Measurements from ENCODE around the gene BCL11A. TPM values are rescaled to one million over a fixed set of nuclear protein-coding genes. Genes with fewer than 3 reads are reported as not detected.

Gene BCL11A
- total and polyA plus RNA-seq, 7 donors, result 3.6 to 39.6 (median 16.3) TPM

GRCh38 chr2:60498127-60498815 lies 55.2 kb downstream of the BCL11A start:
- intact Hi-C loops (cut with DNase I), result no loop called here
- Histone ChIP-seq H3K27me3 (no peaks in the 10 kb centered on the region), H3K4me3 (no peak overlapping the region), H3K4me1 (peaks cover 0 to 50% (median 34%) of the 10 kb centered on the region in 4 donors), H3K27ac (no peak overlapping the region), H3K9me3 (no peaks in the 10 kb centered on the region), H3K36me3 (no peaks in the 10 kb centered on the region)
- TF ChIP-seq EP300 (IDR thresholded peaks at IDR 0.05), result no peak
- TF ChIP-seq POLR2AphosphoS5 (IDR thresholded peaks at IDR 0.05), result no peak
- no peak for TF ChIP-seq CTCF (IDR thresholded peaks at IDR 0.05)
- TF ChIP-seq POLR2A (IDR thresholded peaks at IDR 0.05), result no peak
- DNase-seq, result no peak
- 94 to 95% methylated on average over 8 of the region's 8 CpGs for WGBS, 2 donors

- 82 to 90% methylated on average over 2 of the region's 2 CpGs for WGBS, 2 donors
- H3K36me3 ChIP-seq, result no peaks in the 10 kb centered on the region
- intact Hi-C loops (cut with DNase I), result no loop called here
- no peak overlapping the region for H3K27ac ChIP-seq
- no peak overlapping the region for H3K4me3 ChIP-seq
- H3K27me3 ChIP-seq, result no peaks in the 10 kb centered on the region
- DNase-seq, result no peak
- peaks cover 0 to 43% (median 27%) of the 10 kb centered on the region in 4 donors for H3K4me1 ChIP-seq
- TF ChIP-seq POLR2AphosphoS5 (IDR thresholded peaks at IDR 0.05), result no peak
- no peak for TF ChIP-seq CTCF (IDR thresholded peaks at IDR 0.05)
- TF ChIP-seq POLR2A (IDR thresholded peaks at IDR 0.05), result no peak
- TF ChIP-seq EP300 (IDR thresholded peaks at IDR 0.05), result no peak
- no peaks in the 10 kb centered on the region for H3K9me3 ChIP-seq
Measured at GRCh38 chr2:60497500-60497899, 56.0 kb downstream of the BCL11A start.

- Histone ChIP-seq H3K4me3 (no peak overlapping the region), H3K4me1 (peaks cover 0 to 37% (median 21%) of the 10 kb centered on the region in 4 donors), H3K36me3 (no peaks in the 10 kb centered on the region), H3K27ac (no peak overlapping the region), H3K27me3 (no peaks in the 10 kb centered on the region), H3K9me3 (no peaks in the 10 kb centered on the region)
- WGBS, 2 donors, result 94 to 96% methylated on average over 5 of the region's 5 CpGs
- TF ChIP-seq EP300 (IDR thresholded peaks at IDR 0.05), result no peak
- TF ChIP-seq POLR2A (IDR thresholded peaks at IDR 0.05), result no peak
- TF ChIP-seq CTCF (IDR thresholded peaks at IDR 0.05), result no peak
- TF ChIP-seq POLR2AphosphoS5 (IDR thresholded peaks at IDR 0.05), result no peak
- intact Hi-C loops (cut with DNase I), result no loop called here
- DNase-seq, result no peak
Measured at GRCh38 chr2:60496956-60497355, 56.5 kb downstream of the BCL11A start.

DNA sequence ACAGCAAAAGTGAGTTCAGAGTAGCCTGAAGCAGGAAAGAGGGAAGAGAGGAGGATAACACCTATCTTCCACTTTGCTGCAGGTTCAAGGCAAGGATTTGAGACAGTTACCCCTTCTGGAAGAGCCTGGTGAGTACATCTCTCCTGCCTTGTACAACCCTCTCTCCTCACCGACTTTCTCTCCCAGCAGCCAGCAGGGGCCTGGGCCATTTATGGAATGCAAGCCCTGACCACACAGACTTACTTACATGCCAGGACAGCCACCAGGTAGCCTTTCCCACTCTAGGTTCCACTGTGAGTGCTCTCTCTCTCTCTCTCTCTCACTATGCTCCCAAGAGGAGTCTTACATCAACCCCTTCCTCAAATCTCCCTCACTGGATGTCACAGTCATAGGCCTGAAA lies 57.0 kb downstream of the BCL11A start:
- H3K27ac ChIP-seq, result no peak overlapping the region
- intact Hi-C loops (cut with DNase I), result no loop called here

More for the DNA sequence above, 57.0 kb downstream of the BCL11A start:
- DNase-seq, result no peak
- TF ChIP-seq CTCF (IDR thresholded peaks at IDR 0.05) (no peak), POLR2A (IDR thresholded peaks at IDR 0.05) (no peak), EP300 (IDR thresholded peaks at IDR 0.05) (no peak), POLR2AphosphoS5 (IDR thresholded peaks at IDR 0.05) (no peak)
- Histone ChIP-seq H3K4me3 (no peak overlapping the region), H3K36me3 (no peaks in the 10 kb centered on the region), H3K9me3 (no peaks in the 10 kb centered on the region), H3K27me3 (no peaks in the 10 kb centered on the region), H3K4me1 (peaks cover 0 to 32% (median 17%) of the 10 kb centered on the region in 4 donors)
- WGBS, 2 donors, result 78 to 85% methylated on average over 1 of the region's 1 CpG
